ENCODE measurements around the gene BUD31.
"Not testable (repeated sequence)": the region's sequence is repeated elsewhere in the genome, so short reads cannot be mapped to it uniquely, and the experiment has no call there.

Gene BUD31

GRCh38 chr7:99399597-99399996, 9.2 kb upstream of the BUD31 start:
- DNase-seq: no peak

- no peak for DNase-seq
These were observed 5.9 kb upstream of the BUD31 start for GRCh38 chr7:99402854-99403253.

DNA sequence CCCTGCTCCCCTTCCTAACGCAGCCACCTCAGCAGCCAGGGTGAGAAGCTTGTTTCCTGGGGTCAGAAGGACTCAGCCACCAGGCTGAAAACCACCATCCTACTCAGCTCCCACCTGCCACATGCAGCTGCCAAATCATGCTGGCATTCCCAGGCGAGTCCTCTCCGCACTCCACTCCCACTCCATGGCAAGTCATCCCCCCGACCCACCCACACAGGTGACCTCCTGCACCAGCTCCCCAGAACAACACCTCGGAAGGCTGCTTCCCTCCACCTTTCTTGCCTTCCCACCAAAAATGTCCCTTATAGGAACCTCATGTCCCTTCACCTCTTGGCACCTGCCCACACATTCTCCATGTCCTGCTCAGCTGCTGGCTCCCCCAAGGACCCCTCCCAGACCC, 5.0 kb upstream of the BUD31 start:
- DNase-seq: no peak

DNA sequence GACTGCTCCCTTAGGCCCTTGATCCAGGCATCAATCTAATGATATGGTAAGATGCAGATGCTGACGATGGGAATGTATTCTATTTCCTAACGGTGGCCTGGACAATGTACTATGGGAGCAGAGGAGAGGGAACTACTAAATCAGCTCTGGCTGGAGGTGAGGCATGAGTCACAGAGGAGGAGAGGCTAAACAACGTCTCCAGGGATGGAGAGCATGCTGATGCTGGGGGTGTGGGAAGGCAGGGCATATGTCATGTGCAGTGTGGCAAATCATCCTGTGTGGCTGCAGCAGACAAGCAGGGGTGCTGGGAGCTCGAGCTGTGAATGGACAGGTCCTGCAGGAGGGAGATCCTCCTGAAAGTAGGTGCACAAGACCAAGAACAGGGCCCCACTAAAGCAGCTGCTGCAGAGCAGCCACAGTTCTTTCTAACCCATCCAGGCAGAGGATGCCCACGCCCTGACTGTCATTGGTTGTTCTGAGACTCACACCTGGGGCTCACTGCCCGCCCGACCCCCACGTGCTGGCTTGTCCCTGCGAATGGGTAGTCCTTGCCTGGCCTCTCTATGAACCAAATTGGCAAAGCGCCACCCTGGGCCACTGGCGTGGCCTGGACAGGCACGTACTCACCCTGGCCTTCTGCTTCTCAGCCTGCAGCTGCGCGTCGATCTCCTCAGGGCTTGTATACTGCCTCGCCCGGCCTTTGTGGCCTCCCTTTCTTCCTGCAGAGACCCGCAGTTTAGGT, 4.4 kb upstream of the BUD31 start:
- DNase-seq: no peak

- DNase-seq: no peak
These were observed 3.8 kb upstream of the BUD31 start for GRCh38 chr7:99404977-99405320.

DNA sequence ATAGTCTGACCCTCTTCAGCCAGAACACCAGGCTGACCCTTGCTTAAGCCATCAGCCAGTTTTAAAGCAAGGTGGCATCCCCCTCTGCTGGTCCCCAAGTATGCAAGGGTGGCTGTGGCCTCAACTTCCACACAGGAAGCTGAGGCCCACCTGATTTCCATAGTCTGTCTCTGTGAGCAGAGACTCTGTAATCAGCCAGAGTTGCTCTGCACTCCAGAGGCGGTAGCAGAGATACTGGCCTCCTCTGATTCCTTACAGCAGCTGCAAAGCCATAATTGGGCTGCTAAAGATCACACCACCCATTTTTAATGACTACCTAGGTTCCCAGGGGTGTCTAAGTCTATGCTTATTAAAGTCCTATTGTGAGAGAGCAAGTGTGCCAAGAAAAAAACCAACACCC, 2.2 kb upstream of the BUD31 start:
- no peak for DNase-seq

GRCh38 chr7:99407872-99408378, 844 bp upstream of the BUD31 start:
- DNase-seq: no peak

GRCh38 chr7:99409192-99409572, 413 bp downstream of the BUD31 start:
- DNase-seq: no peak

- DNase-seq: no peak
These were observed 1.0 kb downstream of the BUD31 start for GRCh38 chr7:99409806-99410205.

DNA sequence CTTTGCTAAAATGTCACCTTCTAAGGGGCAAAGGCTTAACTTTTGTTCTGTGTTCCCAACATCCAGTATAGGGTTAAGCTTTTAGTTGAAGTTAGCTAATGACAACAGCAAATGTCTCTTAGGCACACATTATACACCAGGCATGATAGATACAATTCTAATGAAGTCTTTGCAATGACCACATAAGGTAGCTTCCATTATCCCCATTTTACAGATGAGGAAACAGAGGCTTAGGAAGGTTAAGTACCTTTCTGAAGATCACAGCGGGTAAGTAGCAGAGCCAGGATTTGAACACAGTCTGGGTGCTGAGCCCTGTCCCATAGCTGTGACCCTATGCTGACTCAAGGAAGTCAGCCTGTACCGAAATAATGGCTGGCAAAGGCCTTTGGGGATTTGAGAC, 1.9 kb downstream of the BUD31 start:
- DNase-seq: no peak

DNA sequence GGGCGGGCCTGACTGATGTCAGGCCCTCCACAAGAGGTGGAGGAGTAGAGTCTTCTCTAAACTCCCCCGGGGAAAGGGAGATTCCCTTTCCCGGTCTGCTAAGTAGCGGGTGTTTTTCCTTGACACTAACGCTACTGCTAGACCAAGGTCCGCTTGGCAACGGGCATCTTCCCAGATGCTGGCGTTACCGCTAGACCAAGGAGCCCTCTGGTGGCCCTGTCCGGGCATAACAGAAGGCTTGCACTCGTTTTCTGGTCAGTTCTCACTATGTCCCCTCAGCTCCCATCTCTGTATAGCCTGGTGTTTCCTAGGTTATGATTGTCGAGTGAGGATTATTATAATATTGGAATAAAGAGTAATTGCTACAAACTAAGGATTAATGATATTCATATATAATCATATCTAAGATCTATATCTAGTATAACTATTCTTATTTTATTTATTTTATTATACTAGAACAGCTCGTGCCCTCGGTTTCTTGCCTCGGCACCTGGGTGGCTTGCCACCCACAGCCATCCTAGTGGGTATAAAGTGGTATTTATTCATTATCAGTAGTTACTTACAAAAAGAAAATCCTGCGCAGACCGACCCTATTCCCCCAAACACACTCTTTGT, 6.9 kb downstream of the BUD31 start:
- peak; percentile 19 for DNase-seq

DNA sequence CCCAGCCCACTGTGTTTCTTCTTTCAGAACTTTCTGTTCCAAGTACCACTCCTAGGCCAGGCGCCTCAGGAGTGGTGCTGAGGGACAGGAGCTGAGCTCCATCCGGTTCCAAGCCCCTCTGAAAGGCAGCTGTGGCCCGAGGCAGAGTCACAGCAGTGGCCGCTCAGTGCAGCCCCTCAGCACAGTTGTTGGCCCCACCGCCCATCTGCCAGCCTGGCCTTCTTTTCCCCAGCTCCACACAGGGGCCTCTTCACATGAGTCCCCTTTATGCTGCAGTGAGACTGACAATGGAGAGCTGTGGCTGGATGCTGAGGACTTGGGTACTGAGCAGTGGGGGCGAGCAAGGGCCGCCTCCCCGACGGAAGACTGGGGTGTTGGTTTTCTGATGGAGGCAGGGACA, 9.5 kb downstream of the BUD31 start:
- DNase-seq: no peak

GRCh38 chr7:99419323-99420021, 10.7 kb downstream of the BUD31 start:
- DNase-seq: no peak

- DNase-seq: no peak
These were observed 11.4 kb downstream of the BUD31 start for GRCh38 chr7:99420213-99420612.

GRCh38 chr7:99420986-99421385, 12.2 kb downstream of the BUD31 start:
- DNase-seq: no peak

DNA sequence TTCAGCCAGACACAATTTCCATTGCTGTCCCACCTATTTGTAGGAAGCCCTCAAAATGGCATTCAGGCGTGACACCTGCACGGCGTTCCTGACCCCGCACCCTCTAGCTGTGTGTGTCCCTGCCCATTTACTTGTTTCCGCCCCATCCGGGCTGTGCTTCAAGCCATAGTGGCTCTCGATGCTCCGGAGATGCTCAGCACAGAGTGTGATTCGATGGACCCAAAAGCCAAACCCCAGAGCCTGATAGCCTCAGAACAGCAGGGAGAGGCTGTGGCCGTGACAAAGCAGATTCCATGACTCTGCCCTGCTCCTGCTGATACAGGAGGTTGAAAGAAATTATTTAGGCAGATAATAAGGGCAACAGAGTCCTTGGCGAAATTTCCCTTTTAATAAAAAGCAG, 13.4 kb downstream of the BUD31 start:
- no peak for DNase-seq

DNA sequence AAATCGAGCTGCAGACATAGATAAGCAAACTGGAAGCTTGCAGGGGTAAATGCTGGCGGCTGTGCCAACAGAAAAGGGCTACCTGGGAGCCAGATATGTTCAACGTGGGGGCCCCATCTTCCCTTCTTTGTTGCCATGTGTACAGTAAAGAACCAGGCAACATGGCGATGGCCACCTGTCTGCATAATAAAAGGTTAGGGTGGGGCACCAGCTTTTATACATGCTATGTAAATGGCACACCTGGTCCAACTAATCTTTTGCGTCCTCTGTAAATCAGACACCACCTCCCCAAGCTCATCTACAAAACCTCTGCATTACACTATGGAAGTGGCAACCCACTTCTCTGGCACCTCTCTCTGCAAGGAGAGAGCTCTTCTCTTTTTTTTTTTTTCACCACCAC, 13.9 kb downstream of the BUD31 start:
- DNase-seq: no peak

DNA sequence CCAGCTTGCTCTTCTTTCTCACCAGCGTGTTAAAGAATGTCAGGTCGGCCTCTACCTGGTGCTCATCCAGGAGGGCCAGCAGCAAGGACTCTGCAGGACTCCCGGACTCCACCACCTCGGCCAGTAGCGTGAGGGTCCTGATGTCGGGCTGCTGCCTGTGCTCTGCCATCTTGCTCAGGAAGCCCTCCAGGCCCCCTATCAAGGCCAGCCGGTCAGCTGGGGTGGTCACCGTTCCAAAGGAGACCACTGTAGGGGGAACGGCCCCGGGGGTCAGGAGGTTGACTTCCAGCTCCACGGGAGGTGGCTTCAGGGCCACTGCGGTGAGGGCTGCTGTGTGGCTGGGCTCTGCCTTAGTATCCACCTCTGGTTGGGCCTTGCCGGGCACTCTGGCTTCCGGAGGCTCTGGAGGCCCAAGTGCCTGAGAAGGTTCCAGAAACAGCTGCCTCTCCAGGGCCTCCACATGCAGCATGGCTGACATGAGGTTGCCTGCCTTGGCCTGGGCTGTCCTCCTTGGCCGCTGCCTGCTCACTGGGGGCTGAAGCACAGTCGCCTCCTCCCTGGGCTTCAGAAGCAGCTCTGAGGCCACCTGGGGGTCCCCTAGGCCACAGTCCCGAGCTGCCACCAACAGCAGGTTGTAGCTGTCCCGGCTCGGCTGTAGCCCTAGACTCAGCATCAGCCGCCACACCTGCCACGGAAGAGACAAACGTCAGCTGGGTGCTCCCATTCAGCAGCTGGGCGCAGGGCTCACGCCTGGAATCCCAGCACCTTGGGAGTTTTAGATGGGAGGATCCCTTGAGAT, 16.4 kb downstream of the BUD31 start:
- no peak for DNase-seq

DNA sequence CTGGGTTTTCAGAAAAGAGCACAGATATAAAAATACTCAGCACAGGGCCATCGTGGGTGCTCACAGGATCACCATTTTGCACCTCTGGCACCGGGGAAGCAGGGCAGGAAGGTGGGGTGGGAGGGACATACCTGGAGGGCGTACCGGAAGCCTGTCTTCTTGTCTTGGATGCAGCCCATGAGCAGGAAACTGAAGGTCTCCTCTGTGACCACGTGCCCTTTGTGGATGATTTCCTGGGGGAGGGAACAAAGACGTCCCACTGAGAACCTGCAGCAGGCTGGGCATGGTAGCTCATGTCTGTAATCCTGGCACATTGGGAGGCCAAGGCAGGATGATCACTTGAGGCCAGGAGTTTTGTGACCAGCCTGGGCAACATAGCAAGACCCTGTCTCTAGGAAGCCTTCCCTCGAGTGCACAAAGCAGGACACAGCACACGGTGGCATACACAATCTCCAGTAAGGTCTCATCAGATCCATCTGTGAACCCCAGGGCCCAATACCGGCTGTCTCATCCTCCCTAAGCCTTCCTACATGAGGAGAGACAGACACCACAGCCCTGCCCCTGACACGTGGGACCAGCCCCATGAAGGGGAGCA, 20.3 kb downstream of the BUD31 start:
- no peak for DNase-seq

DNA sequence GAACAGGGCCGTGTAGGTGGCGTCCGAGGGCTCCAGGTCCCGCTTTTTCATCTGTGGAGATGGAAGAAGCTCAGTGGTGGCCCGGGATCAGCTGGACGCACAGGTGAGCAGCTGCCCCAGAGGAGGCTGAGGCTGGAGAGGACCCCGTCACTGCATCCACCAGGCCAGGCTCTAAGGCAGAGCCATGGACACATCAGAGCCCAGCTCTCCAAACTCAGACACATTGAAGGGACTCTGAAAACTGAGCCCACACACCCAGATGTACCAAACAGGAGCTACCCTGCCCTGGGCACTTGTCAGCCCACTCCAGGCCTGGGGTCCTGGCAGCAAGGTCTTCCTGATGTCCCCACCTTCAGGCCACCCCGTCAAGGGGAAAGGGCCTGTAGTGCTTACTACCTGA, 21.0 kb downstream of the BUD31 start:
- DNase-seq: no peak

DNA sequence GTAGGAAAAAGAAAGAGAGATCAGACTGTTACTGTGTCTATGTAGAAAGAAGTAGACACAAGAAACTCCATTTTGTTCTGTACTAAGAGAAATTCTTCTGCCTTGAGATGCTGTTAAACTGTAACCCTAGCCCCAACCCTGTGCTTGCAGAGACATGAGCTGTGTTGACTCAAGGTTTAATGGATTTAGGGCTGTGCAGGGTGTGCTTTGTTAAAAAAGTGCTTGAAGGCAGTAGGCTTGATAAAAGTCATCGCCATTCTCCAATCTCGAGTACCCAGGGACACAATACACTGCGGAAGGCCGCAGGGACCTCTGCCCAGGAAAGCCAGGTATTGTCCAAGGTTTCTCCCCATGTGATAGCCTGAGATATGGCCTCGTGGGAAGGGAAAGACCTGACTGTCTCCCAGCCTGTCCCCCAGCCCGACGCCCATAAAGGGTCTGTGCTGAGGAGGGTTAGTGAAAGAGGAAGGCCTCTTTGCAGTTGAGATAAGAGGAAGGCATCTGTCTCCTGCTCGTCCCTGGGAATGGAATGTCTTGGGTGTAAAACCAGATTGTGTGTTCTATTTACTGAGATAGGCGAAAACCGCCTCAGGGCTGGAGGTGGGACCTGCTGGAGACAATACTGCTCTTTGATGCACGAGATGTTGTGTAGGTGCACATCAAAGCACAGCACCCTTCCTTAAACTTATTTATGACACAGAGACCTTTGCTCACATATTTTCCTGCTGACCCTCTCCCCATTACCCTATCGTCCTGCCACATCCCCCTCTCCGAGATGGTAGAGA, 23.2 kb downstream of the BUD31 start:
- not testable (repeated sequence) for DNase-seq

DNA sequence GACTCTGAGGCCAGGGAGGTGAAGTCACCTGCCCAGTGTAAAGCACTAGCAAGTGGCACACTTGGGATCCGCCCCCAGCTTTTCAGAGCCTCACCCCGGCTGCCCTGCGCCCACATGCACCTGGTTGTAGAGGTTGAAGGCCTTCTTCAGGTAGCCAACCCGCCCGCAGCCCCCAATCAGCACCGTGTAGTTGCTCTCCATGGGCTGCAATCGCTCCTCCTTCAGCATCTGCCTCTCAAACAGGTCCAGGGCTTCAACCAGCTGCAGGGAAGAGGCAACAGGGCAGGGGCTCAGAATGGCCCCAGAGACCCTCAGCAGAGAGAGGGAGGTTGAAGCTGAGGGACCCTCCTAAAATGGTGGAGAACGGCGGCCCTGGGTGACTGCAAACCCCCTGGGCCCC, 24.4 kb downstream of the BUD31 start:
- no peak for DNase-seq
